ENCODE measurements around the gene HEMK1.

Gene HEMK1

DNA sequence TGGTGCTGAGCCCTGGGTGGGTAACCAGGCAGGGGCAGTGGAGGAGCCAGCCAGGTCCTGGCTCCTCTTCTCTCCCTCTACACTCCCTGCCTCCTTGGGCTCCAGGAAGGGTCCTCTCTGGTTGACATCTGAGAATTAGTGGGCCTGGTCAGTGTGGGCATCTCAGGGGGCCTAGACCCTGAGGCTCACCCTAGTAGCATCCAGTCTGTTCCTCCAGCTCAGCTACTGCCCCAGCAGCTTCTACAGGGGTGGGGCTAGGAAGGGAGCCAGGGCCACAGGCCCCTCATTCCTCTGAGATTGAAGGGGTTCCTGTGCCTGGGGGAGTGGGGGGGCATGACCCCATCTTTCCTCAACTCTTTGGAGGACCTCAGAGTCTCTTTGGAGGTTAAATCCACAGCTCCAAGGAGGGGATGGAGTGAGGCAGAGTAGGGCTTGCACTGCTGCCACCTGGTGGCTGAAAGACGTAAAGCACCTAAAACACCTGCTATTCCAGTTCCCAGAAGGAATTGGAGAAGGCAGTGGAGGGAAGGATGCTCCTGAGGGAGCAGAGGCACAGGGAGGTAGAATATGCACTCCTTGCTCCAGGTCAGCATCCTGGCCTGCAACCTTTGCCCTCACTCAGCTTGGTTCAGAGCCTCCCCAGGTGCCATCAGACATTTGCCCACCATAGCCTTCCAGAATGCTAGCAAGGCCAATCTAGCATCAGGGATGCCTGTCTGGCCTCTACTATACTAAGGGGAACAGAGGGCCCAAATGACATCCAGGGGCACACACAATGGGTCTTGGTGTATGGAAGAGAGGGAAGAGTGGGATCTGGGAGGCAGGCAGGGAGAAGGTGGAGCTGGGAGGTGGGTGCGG is 26.9 kb upstream of the HEMK1 start:
- DNase-seq (ENCODE audit: low spot score), result peak; percentile 69

DNA sequence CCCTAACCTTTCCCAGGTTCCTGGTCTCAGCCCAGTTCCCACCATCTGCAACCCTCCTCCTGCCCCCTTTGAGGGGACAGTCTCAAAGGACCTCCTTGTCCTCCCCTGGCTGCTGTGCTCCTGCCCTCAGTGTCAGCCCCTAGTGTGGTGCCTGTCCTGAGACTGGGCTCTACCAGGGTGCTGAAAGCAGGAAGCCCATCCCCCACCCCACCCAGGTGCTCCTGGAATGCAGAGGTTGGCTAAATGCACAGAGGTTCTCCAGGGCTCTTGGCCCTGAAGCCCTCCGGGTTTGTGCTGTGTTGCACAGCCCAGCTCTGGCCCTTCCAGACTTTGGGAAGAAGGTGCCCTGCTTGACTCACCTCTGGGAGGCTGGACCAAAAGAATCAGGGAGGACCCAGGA is 23.5 kb upstream of the HEMK1 start:
- no peak for DNase-seq (ENCODE audit: low spot score)

DNA sequence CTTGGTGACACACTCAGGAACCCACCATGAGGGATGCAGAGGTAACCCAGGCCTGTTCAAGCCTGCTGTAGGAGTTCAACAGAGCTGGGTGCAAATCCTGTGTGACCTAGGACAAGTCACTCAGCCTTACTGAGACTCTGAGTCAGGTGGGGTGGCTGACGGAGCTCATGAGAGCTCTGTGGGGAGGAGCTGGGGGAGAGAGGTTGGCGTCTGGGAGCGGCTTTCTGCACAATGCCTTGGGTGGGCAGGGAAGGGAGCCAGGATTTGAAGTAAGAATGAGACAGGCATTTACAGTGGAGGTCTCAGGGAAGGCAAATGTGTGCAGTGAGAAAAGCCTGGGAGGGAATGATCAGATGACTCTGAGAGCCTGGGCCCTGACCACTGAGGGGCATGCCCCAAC is 20.1 kb upstream of the HEMK1 start:
- no peak for DNase-seq (ENCODE audit: low spot score)

DNA sequence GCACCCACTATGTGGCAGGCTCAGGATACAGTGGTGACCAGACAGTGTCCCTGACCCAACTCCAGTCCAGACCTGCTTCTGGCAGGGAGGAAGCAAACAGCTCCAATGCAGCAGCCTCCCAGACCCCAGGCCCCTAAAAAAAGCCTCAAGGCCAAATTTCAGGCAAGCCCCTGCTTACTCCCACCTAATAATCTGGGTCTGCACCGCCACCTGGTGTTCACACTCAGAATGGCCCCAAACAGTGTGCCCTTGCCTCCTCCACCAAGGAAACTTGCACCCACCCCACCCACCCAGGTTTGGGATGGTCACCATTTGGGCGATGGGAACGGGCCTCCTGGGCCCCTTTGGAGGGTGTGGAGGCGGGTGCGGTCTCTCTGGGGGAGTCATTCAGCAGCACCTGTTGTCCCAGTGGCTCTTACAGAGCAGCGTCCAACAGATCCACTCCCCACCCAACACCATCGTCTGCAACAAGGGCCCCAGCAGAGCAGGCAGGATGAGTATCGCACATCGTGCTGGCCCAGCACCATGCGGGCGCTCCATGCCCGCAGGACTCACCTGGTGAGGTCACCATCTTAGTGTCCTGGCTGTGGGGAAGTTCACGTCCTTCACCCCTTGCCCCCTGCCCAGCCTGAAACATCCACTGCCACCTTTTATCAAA is 19.1 kb upstream of the HEMK1 start:
- peak; percentile 70 for DNase-seq (ENCODE audit: low spot score)

DNA sequence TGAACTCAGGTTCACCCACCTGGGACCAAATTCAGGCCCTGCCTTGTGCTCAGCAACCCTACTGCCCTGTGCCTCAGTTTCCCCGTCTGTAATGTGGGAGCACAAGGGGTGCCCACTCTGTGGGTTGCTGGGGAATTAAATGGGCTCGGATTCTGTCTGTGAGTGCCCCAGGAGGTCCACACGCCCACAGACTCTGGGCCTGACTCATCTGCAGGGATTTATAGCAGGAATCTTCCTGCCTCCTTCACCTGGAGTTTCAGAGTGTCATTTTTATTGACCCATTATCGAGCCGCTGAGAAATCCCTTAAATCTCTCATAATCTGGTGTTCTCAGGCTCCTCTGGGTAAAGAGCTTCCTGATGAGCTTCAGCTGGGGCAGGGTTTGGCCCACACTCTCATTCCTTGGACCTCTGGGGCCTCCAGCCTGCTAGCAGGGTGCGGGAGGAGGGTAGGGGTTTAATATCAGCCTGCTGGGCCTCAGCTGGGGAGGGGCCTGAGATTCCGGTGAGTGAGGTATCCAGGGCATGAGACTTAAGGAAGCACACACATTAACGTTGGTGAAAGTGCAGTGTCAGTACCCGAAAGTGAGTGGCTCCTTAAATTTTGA is 18.2 kb upstream of the HEMK1 start:
- no peak for DNase-seq (ENCODE audit: low spot score)

DNA sequence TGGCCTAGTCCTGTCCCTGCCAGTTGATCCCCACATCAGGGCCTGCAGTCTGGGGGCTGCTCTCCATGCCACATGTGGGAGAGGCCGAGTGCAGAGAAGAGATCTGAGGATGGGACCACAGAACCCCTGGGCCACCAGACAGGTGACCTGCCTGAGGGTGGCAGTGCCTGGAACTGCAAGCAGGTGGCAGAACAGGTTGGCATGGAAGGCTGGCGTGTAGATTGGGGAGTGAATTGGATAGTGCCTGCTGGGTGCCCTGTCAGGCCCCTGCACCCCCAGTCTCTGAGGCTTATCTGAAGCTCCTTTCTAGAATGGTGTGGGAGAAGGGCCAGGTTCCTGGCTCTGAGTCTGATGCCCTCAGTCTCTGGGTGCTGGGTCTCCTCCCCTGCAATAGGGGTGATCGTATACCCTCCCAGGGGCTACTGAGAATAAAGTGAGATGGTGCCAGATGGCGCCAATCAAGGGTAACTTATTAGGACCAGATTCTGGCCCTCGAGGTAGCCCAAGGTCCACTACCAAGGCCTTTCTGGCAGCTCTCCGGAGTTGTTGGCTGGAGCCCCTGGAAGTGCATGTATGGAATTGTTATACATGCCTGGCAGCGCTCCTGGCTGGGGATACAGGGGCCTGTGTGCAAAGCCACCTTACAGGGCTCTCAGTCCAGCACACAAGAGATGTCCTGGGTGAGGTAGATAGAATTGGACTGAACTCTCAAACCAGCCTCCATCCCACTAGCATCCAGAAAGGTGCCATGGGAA is 17.5 kb upstream of the HEMK1 start:
- DNase-seq (ENCODE audit: low spot score), result no peak

DNA sequence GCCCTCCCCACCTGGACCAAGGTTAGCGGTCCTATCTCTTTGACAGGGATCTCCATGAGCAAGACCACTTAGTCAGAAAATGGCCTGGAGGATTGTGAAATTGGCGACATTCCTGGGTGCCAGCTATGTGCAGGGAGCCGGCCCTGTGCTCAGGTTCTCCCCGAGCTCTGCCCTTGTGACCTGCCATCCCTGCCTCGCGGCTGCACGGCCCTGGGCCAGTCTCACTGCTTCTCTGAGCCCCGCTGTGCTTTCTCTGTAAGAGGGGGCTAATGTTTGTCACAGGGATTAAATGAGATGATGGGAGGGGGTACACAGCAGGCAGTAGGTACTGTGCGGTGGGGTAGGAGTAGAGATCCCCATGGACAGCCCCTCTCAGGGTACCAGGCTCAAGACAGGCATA is 16.7 kb upstream of the HEMK1 start:
- DNase-seq (ENCODE audit: low spot score), result no peak

DNA sequence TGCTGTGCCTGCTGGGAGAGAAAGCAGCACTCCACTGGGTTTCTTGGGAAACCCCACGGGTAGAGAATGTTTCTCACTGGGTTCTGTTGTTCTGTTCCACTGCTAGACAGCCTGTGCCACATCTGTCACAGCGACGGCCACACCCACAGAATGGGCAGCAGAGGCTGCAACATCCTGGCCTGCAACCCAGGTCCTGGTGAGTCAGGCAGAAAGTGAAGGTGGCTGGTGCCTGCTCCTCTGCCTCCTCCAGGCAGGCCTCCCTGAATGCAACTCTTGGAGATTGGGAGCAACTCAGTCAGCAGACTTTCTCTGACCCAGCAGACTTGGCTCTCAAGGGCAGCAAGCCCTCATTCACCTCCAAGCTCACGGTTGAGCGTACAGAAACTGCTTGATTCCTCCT is 14.8 kb upstream of the HEMK1 start:
- no peak for DNase-seq (ENCODE audit: low spot score)

DNA sequence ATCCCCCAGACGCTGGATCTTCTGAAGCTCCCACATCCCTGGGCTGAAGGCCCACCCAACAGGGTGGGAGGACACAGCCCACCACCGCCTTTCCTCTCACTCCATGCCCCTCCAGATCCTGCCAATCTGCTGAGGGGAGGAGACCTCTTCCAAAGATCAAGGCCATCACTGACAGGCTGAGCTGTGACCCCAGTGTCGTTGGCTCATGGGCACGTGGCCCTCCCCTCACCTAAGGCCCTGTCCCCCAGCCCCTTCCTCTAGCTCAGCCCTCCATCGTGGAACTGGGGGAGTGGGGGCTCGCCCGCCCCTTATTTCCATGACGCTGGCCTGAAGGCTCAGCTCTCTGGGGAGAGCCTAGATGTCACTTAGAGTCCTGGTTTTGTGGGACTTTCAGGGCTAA is 12.2 kb upstream of the HEMK1 start:
- DNase-seq (ENCODE audit: low spot score), result no peak

DNA sequence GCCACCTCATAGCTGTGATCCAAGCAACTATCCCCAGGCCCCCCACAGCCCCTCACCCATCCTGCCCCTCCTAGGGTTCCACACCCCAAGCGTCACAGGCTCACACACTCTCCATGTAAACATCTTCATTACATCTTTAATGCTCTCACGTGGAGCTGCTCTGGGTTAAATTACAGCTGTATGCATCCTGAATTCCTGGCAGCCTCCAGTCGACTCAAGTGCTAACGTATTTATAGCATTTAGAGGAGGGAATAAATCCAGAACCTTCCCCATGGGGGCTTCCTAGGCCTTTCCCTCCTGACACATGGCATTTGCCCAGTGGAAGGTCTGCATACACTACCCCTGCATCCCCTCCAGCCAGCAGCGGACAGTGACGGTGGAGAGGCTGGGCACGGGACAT is 11.4 kb upstream of the HEMK1 start:
- DNase-seq (ENCODE audit: low spot score), result no peak

DNA sequence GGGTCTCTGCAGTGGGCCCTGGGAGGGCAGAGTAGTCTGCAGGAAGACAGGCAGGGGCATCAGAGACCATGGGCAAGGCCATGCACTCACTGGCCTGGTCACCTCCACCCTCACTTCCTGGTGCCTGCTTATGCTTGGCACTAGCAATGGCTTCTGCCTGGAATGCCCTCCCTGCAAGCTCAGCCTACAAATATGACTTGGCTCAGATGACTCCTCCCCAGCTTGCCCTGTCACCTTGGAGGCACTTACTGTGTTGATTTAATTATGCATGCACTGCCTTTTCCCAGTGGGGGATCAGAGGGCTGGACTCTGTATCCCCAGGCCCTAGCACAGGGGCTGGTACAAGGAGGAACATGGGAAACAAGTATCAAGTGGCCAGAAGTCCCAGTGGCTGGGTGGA is 9.6 kb upstream of the HEMK1 start:
- peak; percentile 47 for DNase-seq (ENCODE audit: low spot score)

DNA sequence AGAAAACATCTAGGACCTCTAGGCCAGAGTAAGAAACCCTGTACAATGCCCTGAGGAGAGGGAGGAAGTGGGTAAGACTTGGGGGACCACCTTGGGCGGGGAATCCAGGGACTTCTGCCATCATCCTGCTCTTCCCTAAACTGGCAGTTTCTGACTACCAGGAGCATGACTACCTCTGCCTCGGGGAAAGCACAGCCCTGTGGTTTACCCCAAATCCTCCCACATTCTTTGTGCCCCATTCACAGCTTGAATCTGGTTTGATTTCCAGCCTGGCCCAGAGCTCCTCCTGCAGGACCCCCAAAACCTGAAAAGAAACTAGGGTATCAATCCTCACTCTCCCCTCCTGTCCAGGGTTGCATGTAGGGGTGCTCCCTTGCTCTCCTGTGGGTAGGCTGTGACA is 6.5 kb upstream of the HEMK1 start:
- DNase-seq (ENCODE audit: low spot score), result no peak

DNA sequence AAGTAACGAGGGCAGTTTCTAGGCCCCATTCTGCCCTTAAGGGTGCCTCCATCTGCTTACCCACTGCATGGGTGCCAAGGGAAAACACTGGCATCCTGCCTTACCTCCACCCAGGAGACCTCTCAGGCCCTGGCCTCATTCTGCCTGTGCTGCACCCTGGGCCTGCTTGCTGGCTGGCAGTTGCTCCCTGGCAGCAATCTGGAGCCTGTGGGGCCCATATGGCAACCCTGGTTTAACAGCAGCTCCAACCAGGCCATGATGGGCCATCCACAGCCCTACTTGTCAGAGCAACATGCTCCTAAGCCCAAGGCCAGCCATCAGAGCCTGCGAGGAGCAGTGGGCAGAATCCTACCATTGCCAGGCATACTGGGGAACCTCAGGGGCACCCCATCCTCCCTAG is 5.5 kb upstream of the HEMK1 start:
- DNase-seq (ENCODE audit: low spot score), result no peak

DNA sequence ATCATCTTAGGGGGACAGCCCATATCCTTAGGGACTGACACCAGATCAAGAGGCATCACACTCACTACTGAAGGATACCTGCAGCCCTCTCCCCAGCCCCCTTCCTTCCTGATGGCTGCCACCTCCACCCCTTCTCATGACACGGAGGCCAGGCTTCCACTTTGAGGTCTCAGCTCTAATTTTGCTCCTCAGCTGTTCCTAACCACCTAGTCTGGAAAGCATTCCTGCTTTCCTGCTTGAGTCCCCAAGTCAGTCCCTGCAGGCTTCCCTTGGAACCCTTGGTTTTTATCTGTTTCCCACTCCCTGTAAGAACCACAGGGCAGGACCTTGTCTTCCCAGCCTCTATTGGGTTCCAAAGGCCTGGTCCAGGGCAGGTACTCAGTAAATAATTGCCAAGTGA is 5.0 kb upstream of the HEMK1 start:
- no peak for DNase-seq (ENCODE audit: low spot score)

DNA sequence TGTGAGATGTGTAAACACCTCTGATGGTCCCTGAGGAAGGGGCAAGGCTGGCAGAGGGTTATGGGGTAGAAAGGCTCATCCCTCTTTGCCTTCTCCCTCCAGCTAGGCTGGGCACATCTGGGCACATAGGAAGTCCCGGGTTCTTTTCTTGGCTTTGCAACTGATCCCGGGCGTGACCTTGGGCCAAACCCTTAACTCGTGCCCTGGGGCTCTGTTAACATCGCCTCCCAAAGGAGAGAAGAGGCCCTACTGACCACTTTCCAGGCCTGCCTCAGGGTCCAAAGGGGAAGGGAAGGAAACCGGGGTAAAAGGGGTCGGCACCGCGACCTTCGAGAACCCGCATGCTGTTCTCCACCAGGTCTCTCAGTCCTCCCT is 2.3 kb upstream of the HEMK1 start:
- no peak for DNase-seq (ENCODE audit: low spot score)

DNA sequence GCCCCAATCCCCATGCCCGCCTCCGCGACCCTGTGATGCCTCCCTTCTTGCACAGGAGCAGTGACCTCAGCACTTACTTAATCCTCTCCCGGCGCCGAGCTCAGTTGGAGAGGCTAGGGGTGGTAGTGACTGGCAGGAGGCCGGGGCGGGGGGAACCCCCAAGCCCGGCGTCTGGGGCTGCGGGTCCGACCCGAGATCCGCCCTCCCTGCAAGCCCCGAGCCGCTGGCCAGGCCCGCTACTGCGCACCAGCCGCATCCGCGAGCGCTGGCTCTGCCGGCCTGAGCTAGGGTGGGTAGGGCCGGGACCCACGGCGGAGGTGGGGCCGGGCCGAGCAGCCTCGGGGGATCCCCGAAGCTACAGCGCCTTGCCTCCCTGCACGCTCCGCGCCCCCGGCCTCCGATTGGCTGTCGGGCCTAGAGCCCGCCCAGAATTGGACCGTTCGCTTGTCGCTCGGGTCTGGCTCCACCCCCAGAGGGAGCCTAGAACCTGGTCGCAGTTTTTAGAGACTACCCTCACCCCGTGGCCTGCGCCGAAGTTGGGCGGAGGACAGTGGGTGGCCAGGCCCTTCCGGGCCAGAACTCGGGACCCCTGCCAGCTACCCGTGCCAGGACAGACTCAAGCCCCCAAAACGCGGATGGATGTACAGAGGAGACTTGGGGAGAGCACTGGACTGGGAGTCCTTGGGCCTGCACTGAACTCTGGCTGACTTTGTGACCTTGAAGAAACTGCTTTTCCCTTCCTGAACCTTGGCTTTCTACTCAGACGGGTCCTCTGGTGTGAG is 1.7 kb upstream of the HEMK1 start, which contains the start of gene C3orf18:
C3orf18 (minus strand) TSS at position 362 of the 782 bp plus-strand sequence. CDS start 2,048 bp downstream, outside the sequence.
- DNase-seq (ENCODE audit: low spot score), result peak; percentile 83

DNA sequence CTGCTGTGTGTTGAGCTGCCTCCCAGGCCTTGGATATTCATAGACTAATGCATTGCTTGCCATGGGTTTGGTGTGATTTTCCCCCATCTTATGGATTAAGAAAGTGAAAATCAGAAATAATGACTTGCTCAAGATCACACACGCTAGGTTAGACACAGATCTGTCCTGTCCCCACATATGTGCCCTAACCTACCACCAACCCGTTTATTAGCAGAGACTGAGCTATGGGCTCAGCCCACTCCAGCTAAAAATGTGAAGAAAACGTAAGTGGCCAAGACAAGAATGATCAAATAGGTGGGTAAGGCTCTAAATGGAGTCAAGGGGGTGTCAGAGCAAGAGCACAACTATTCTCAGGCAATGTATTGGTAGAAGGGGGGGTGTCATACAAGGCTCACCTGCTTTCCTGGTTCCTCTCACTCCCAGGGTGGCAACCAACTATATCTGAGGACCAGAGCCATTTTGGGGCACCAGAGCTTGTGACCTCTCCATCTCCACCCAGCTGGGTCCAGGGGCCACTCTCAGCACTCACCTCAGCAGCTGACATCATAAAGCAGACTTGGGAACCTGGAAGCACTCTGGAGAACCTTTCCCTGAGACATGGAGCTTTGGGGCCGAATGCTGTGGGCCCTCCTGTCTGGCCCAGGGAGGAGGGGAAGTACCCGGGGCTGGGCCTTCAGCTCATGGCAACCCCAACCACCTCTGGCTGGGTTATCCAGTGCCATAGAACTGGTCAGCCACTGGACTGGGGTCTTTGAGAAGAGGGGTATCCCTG is 1.4 kb downstream of the HEMK1 start:
- no peak for DNase-seq (ENCODE audit: low spot score)

DNA sequence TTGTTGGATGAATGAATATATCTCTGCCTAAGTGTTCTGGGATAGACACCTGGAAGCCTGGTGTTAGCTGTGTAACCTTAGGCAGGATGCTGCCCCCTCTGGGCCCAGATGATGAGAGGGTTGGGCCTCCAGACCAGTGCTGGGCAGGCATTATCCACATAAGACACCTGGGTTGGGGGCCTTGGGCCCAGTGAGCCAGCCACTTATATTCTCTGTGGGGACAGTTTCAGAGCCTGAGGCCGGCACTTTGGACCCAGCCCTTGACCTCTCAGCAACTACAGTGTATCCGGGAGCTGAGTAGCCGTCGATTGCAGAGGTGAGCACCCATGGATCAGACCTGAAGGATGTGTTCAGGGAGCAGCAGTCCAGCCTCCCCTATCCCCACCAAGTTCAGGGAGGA is 2.2 kb downstream of the HEMK1 start:
- DNase-seq (ENCODE audit: low spot score), result no peak

DNA sequence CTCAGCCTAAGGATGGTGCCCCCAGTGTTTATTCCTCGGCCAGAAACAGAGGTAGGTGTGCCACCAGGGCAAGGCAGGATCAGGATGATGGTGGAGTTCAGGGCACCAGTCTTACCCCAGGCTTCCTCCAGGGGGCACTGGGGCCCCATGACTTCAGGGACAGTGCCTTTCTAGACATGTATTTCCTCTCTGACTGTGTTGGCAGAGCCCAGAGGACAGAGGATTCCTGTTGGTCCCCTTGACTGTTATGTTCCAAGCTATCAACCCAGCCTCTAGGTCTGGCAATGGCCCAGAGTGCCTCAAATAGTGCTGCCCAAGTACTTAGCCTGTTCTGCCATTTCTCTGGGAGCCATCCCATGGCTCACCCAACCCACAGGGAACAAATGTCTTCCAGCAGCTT is 2.8 kb downstream of the HEMK1 start:
- DNase-seq (ENCODE audit: low spot score), result peak; percentile 33

DNA sequence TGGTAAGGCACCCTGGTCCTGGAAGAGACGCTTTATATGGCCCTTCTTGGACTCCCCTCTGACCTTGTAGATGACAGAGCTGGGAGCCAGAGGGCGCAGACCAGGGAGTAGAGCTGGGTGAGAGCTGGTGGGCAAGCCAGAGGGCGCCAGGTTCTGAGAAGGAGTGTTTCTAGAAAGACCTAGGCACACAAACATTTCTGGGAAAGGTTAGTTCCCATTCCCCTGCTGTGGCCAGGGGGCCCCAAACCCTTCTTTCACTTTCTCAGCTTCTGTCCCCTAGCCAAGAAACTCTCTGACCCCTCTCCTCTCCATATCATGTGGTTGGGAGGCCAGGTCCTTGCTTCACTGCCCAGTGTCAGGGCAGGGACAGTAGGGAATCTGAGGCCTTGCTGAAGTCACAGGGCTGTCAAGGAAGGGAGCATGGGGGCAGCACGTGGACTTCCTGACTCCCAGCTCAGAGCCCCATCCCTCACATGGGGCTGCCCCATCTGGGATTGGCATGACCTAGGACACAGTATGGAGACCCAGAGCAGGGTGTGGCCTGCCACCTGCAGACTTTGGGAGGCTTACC is 3.6 kb downstream of the HEMK1 start:
- no peak for DNase-seq (ENCODE audit: low spot score)

Measured in SK-N-DZ (cell line).